ENCODE measurements around the gene EAF1. TPM values are rescaled to one million over a fixed set of nuclear protein-coding genes. Genes with fewer than 3 reads are reported as not detected.

EAF1 gene
- total RNA-seq, 2 experiments from 2014 or later: 21.6 to 23.8 TPM

DNA sequence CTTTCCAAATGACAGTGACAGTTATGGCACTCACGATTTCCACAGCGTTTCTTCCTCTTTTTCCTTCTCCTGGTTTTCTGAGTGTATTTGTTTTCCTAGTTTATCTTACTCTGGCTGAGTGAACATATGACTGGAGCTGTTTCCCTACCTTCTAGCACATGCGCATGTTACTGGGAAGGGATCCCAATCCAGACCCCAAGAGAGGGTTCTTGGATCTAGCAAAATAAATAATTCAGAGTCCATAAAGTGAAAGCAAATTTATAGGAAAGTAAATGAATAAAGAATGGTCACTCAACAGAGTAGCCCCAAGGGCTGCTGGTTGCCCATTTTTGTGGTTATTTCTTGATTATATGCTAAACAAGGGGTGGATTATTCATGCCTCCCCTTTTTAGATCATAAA lies 23.9 kb upstream of the EAF1 start:
- H3K36me3 ChIP-seq (ENCODE audit: insufficient read depth, low read length): no peaks in the 10 kb centered on the region
- no peak overlapping the region for H3K4me2 ChIP-seq (ENCODE audit: low read length)
- intact Hi-C loops (cut with micrococcal nuclease; ENCODE audit: unreplicated experiment): loop anchor here (5.0 kb wide), 1 partner anchor 296 kb away; no protein-coding TSS in a partner anchor
- H3K9me3 ChIP-seq (ENCODE audit: low read length): no peaks in the 10 kb centered on the region
- H2AFZ ChIP-seq (ENCODE audit: low read length): no peak overlapping the region
- H3K9me2 ChIP-seq (ENCODE audit: insufficient read depth, low read length): no peaks in the 10 kb centered on the region
- H3K27ac ChIP-seq (ENCODE audit: low read depth, low read length, poor library complexity, severe bottlenecking): no peak overlapping the region
- peaks cover 7% of the 10 kb centered on the region for H3K4me1 ChIP-seq (ENCODE audit: insufficient read depth, low read length, poor library complexity, severe bottlenecking)
- no peak for DNase-seq (ENCODE audit: low spot score)
- no TSS peak for BruUV-seq (replicated peaks)
- no peak for TF ChIP-seq EZH2phosphoT487 (IDR thresholded peaks at IDR 0.05; ENCODE audit: borderline replicate concordance, low read depth, low read length)
- TF ChIP-seq, protein P1, sequence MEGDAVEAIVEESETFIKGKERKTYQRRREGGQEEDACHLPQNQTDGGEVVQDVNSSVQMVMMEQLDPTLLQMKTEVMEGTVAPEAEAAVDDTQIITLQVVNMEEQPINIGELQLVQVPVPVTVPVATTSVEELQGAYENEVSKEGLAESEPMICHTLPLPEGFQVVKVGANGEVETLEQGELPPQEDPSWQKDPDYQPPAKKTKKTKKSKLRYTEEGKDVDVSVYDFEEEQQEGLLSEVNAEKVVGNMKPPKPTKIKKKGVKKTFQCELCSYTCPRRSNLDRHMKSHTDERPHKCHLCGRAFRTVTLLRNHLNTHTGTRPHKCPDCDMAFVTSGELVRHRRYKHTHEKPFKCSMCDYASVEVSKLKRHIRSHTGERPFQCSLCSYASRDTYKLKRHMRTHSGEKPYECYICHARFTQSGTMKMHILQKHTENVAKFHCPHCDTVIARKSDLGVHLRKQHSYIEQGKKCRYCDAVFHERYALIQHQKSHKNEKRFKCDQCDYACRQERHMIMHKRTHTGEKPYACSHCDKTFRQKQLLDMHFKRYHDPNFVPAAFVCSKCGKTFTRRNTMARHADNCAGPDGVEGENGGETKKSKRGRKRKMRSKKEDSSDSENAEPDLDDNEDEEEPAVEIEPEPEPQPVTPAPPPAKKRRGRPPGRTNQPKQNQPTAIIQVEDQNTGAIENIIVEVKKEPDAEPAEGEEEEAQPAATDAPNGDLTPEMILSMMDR (conservative IDR thresholded peaks at IDR 0.05; ENCODE audit: low read length): no peak
- no peak overlapping the region for H3K4me3 ChIP-seq (ENCODE audit: low read depth, low read length, poor library complexity, severe bottlenecking)
- no peaks in the 10 kb centered on the region for H3K79me2 ChIP-seq (ENCODE audit: insufficient read depth, low read depth, low read length)
- no peaks in the 10 kb centered on the region for H4K20me1 ChIP-seq (ENCODE audit: insufficient read depth, low read length)
- ChIA-PET CTCF (ENCODE audit: unreplicated experiment) (no interaction called here), POLR2A (interaction anchor here (0.6 kb wide), 2 partner anchors 29 to 128 kb away, joined by 3 to 6 read pairs; no protein-coding TSS in a partner anchor)

DNA sequence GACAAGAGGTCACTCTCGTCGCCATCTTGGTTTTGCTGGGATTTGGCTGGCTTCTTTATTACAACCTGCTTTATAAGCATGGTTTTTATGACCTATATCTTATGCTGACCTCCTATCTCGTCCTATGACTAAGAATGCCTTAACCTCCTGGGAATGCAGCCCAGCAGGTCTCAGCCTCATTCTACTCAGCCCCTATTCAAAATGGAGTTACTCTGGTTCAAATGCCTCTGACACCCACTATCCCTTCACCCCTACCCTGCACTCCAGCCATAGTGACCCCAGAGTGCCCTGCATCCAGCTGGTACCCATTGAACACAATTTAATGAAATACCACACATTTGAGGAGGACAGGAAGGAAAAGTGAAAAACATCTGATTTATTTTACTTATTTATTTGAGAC lies 23.4 kb upstream of the EAF1 start:
- DNase-seq (ENCODE audit: low spot score): no peak
- Histone ChIP-seq H3K79me2 (ENCODE audit: insufficient read depth, low read depth, low read length) (no peaks in the 10 kb centered on the region), H3K9me2 (ENCODE audit: insufficient read depth, low read length) (no peaks in the 10 kb centered on the region), H3K4me1 (ENCODE audit: insufficient read depth, low read length, poor library complexity, severe bottlenecking) (peaks cover 4% of the 10 kb centered on the region), H3K27ac (ENCODE audit: low read depth, low read length, poor library complexity, severe bottlenecking) (no peak overlapping the region), H4K20me1 (ENCODE audit: insufficient read depth, low read length) (no peaks in the 10 kb centered on the region), H3K9me3 (ENCODE audit: low read length) (no peaks in the 10 kb centered on the region), H2AFZ (ENCODE audit: low read length) (no peak overlapping the region), H3K4me3 (ENCODE audit: low read depth, low read length, poor library complexity, severe bottlenecking) (no peak overlapping the region), H3K4me2 (ENCODE audit: low read length) (no peak overlapping the region), H3K36me3 (ENCODE audit: insufficient read depth, low read length) (peaks cover under 1% of the 10 kb centered on the region; the same call in 1 of the 2 replicates)
- intact Hi-C loops (cut with micrococcal nuclease; ENCODE audit: unreplicated experiment): loop anchor here (2.0 to 5.0 kb wide), 2 partner anchors 41 to 297 kb away; no protein-coding TSS in a partner anchor
- ChIA-PET POLR2A (interaction anchor here (0.6 kb wide), 1 partner anchor 128 kb away, joined by 6 read pairs; no protein-coding TSS in a partner anchor), CTCF (ENCODE audit: unreplicated experiment) (no interaction called here)
- BruUV-seq (replicated peaks): no TSS peak
- TF ChIP-seq, protein P1 (conservative IDR thresholded peaks at IDR 0.05; ENCODE audit: low read length): no peak
- no peak for TF ChIP-seq EZH2phosphoT487 (IDR thresholded peaks at IDR 0.05; ENCODE audit: borderline replicate concordance, low read depth, low read length)

DNA sequence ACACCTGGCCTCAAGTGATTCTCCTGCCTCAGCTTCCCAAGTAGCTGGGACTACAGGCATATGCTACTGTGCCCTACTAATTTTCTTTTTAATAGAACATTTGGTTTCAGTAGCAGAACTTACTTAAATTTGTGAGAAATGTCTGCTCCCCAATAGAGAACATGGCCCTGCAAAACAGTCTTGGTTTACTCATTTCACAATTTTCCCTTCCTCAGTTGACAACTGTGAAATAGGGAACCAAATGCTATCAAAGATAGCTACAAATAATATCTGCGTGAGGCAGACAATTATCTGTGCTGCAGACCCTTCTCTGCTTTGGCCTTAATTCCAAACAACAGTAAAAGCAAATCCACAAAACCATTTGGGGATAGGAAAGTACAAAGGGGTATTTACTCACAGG lies 22.6 kb upstream of the EAF1 start:
- ChIA-PET CTCF (ENCODE audit: unreplicated experiment) (interaction anchor here (1.0 to 1.3 kb wide), 4 partner anchors 72 to 201 kb away, joined by 3 to 13 read pairs (median 4); partner anchors contain the start of gene SH3BP5), POLR2A (interaction anchor here (0.7 to 1.5 kb wide), 8 partner anchors 19 to 300 kb away, joined by 3 to 6 read pairs (median 3); partner anchors contain the start of gene CAPN7)
- no peaks in the 10 kb centered on the region for H3K9me3 ChIP-seq (ENCODE audit: low read length)
- H3K79me2 ChIP-seq (ENCODE audit: insufficient read depth, low read depth, low read length): no peaks in the 10 kb centered on the region
- H3K4me2 ChIP-seq (ENCODE audit: low read length): no peak overlapping the region
- peaks cover 7% of the 10 kb centered on the region; the same call in 1 of the 2 replicates for H3K36me3 ChIP-seq (ENCODE audit: insufficient read depth, low read length)
- H3K27ac ChIP-seq (ENCODE audit: low read depth, low read length, poor library complexity, severe bottlenecking): no peak overlapping the region
- TF ChIP-seq, protein P1 (conservative IDR thresholded peaks at IDR 0.05; ENCODE audit: low read length): no peak
- TF ChIP-seq EZH2phosphoT487 (IDR thresholded peaks at IDR 0.05; ENCODE audit: borderline replicate concordance, low read depth, low read length): no peak
- intact Hi-C loops (cut with micrococcal nuclease; ENCODE audit: unreplicated experiment): loop anchor here (1.0 to 5.0 kb wide), 5 partner anchors 42 to 297 kb away; no protein-coding TSS in a partner anchor
- peaks cover 4% of the 10 kb centered on the region for H3K4me1 ChIP-seq (ENCODE audit: insufficient read depth, low read length, poor library complexity, severe bottlenecking)
- no TSS peak for BruUV-seq (replicated peaks)
- H3K4me3 ChIP-seq (ENCODE audit: low read depth, low read length, poor library complexity, severe bottlenecking): no peak overlapping the region
- H4K20me1 ChIP-seq (ENCODE audit: insufficient read depth, low read length): no peaks in the 10 kb centered on the region
- DNase-seq (ENCODE audit: low spot score): no peak
- H2AFZ ChIP-seq (ENCODE audit: low read length): no peak overlapping the region
- H3K9me2 ChIP-seq (ENCODE audit: insufficient read depth, low read length): no peaks in the 10 kb centered on the region

All from OCI-LY7 (cell line).